B cell (primary cell): ENCODE measurements around the gene PARP8.
"Not testable (repeated sequence)": the region's sequence is repeated elsewhere in the genome, so short reads cannot be mapped to it uniquely, and the experiment has no call there.

ENCODE experiments used
- CTCF ChIP-seq: fragments of 200-600 bp; IDR thresholded peaks from one replicate; pipeline ENCODE4 v1.8.0; 2022; ENCODE audit warnings: antibody characterized with exemption, mild to moderate bottlenecking
- EZH2 ChIP-seq: IDR thresholded peaks from 2 replicates; pipeline ENCODE4 v1.6.1; 2012; ENCODE audit warnings: borderline replicate concordance, low read depth, mild to moderate bottlenecking, moderate library complexity, low read length; ENCODE audit not compliant: insufficient read depth, poor library complexity, severe bottlenecking

- not testable (repeated sequence) for TF ChIP-seq EZH2, CTCF
Measured at GRCh38 chr5:50673444-50673843, 7.0 kb downstream of the PARP8 start.
